AG10803 (cell line): ENCODE results near the gene ARHGAP24.

Experiments used
- DNase-seq: peaks from one replicate; pipeline ENCODE4 v3.0.0; 2010; ENCODE audit warnings: low read depth
- H3K4me3 ChIP-seq: 2 replicates; pipeline ENCODE4 v1.5.1; 2011; ENCODE audit warnings: mild to moderate bottlenecking, low read length, control low read depth
- CTCF ChIP-seq: conservative IDR thresholded peaks from 2 replicates; pipeline ENCODE4 v1.5.1; 2011; ENCODE audit warnings: mild to moderate bottlenecking, low read length, control low read depth, inconsistent platforms

The ARHGAP24 gene

GRCh38 chr4:85474818-85475630 lies at the start of gene ARHGAP24:
TSS of gene ARHGAP24 (plus strand) at chr4:85475150.
- peak; percentile 98 for DNase-seq
- peak within 1 kb of the TSS; percentile 83 for H3K4me3 ChIP-seq
- TF ChIP-seq CTCF = peak; percentile 16; the same call in 1 of the 2 replicates

- H3K4me3 ChIP-seq = no peak overlapping the region
These were observed 48.6 kb upstream of the ARHGAP24 start for GRCh38 chr4:85426366-85426765.

GRCh38 chr4:85427123-85427522 lies 47.8 kb upstream of the ARHGAP24 start:
- no peak for TF ChIP-seq CTCF
- no peak for DNase-seq
- no peak overlapping the region for H3K4me3 ChIP-seq

More at GRCh38 chr4:85426366-85426765, 48.6 kb upstream of the ARHGAP24 start:
- TF ChIP-seq CTCF = no peak
- no peak for DNase-seq

GRCh38 chr4:85430226-85430625 lies 44.7 kb upstream of the ARHGAP24 start:
- no peak overlapping the region for H3K4me3 ChIP-seq
- no peak for TF ChIP-seq CTCF
- no peak for DNase-seq

- no peak for DNase-seq
- H3K4me3 ChIP-seq = no peak overlapping the region
- TF ChIP-seq CTCF = no peak
These were observed 44.3 kb upstream of the ARHGAP24 start for GRCh38 chr4:85430697-85431096.

- TF ChIP-seq CTCF = no peak
- no peak overlapping the region for H3K4me3 ChIP-seq
- DNase-seq = no peak
These were observed 43.8 kb upstream of the ARHGAP24 start for GRCh38 chr4:85431156-85431555.

GRCh38 chr4:85431881-85432485 lies 43.0 kb upstream of the ARHGAP24 start:
- no peak for TF ChIP-seq CTCF
- H3K4me3 ChIP-seq = no peak overlapping the region
- DNase-seq = no peak
